OCI-M1 (cell line): ENCODE results near the gene MAU2.

Experiments
- DNase-seq: peaks from one replicate; lab custom pipeline; 2025; lab: John Stamatoyannopoulos, UW

Gene MAU2, protein sequence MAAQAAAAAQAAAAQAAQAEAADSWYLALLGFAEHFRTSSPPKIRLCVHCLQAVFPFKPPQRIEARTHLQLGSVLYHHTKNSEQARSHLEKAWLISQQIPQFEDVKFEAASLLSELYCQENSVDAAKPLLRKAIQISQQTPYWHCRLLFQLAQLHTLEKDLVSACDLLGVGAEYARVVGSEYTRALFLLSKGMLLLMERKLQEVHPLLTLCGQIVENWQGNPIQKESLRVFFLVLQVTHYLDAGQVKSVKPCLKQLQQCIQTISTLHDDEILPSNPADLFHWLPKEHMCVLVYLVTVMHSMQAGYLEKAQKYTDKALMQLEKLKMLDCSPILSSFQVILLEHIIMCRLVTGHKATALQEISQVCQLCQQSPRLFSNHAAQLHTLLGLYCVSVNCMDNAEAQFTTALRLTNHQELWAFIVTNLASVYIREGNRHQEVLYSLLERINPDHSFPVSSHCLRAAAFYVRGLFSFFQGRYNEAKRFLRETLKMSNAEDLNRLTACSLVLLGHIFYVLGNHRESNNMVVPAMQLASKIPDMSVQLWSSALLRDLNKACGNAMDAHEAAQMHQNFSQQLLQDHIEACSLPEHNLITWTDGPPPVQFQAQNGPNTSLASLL

DNA sequence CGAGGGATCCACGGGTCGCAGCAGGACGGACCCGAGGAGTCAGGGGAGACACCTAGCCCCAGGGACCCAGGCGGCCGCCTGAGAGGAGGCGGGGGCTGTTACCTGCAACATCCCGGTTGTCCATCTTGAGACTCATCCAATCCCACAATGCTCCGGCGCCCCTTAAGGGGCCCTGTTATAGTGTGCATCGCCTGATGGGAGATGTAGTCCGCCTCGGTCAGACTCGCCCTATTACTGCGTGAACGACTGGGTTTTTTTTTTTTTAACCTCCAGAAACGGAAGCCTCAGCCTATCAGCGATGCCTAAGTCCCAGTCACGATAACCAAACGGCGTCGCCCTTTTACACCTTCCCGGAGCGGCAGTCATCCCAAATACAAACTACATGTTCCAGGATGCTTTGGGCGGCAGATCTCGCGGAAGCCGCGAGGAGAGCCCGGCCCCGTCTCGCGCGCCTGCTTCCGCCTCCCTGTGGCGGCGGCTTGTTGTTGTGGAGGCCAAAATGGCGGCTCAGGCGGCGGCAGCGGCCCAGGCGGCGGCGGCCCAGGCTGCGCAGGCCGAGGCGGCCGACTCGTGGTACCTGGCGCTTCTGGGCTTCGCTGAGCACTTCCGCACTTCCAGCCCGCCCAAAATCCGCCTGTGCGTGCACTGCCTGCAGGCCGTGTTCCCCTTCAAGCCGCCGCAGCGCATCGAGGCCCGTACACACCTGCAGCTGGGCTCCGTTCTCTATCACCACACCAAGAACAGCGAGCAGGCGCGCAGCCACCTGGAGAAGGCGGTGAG lies at the start of gene MAU2, which contains the start of gene SUGP1:
Gene MAU2 (plus strand): TSS at position 469 of the 780 bp plus-strand sequence. CDS start 31 bp downstream, at position 500.
Gene SUGP1 (minus strand): TSS at position 149 of the 780 bp plus-strand sequence. CDS start 13 bp downstream, at position 136.
- peak; percentile 98 for DNase-seq

DNA sequence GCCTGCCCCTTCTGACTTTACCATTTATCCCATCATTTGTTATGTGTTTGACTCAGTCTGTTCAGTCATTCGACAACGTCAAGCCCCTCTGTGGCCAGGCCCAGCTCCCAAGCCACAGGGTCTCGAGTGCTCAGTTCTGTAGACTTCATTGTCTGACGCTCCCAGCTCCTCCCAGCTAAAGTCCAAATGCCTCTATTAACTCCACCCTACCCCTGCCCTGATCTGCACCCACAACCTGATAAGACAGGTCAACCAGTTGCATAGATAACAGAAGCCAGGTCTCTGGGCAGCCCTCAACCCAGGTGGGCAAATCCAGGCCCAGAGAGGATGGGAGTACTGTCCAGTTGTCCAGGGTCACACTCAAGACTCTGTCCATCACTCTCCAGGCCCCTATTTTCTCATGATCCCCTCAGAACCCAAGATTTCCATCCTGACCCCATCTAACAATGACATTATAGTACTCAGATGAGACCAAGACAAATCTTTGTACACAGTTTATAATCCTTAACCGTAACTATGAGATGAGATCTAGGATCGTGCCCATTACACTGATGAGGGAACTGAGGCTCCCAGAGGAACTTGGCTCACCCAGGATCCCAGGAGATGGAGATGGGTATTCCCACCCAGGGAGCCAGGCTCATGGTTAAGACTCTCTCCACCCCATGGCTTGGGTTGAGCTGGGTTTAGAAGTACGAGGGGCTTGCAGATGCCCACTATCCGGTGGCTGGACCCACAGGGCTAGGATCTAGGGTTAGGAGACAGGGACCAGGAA lies 48.6 kb upstream of the MAU2 start:
- no peak for DNase-seq

DNA sequence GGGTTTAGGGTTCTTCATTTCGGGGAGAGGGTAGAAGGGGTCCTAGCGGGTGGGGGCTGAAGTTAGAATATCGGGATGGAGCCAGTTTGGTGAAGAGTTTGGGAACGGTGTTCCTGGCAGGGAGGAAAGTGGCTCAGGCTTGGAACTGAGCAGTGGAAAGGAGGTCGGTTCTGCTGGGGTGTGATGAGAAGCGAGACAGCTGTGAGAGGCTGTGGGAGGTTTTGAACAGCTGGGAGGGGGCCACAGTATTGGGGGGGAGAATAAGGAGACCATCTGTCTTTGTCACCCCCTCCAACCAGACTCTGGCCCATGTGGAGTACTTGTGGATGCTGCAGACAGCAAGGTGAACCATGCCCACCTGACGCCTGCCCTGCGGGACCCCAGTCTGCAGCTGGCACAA lies 46.5 kb upstream of the MAU2 start:
- DNase-seq = no peak

DNA sequence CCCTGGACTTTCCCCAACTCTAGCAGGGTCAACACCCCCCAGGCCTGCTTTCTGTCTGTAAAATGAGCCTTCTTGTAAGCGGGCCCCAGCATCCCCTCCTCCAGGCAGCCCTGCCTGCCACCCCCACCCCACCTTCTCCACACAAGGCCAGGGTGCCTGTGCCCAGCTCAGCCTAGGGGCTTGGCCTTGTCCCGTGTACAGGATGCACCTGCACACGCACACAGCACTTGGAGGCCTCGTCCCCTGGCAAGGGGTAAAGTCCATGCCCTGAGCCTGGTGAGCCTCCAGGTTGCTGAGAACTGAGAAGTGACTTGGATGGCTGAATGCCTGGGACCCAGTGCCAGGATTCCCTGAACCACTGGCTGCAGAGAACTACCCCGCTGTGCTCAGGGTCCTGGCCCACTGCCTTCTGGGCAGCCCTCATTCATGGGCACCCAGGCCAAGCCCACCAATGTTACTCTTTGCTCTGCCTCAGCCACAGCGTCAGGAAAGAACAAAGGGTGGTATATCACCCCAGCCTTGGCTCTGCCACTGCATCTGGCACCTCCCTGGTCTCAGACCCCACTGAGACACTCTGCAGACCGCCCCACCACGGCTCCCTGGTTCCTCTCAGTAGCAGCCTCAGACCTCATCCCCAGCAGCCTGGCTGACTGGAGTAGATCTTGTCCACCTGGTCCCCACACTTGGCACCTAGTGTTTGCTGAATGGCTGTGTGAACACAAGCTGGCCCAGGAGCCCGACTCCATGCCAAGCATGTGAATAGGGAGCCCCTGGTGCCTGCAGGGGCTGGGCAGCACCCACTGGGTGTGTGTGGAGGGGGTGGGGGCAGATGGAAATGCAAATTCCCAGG lies 45.7 kb upstream of the MAU2 start:
- no peak for DNase-seq

DNA sequence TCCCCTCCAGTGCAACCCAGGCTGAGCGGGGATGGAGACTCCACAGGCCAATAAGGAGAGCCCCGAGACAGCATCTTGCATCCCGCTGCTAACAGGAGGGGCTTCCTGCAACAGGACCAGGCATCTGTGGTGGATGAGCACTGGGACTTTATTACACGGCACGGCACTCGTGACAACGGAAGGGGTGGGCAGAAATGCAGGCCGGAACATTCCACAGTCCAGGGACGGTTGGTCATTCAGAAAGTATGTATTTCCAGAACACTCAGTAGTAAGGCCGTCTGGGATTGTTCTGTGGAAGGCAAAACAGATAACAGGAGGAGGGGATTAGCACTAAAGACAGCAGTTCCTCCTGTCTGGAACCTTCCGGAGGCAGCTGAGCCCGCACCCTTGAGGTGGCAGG lies 44.2 kb upstream of the MAU2 start:
- DNase-seq = no peak

DNA sequence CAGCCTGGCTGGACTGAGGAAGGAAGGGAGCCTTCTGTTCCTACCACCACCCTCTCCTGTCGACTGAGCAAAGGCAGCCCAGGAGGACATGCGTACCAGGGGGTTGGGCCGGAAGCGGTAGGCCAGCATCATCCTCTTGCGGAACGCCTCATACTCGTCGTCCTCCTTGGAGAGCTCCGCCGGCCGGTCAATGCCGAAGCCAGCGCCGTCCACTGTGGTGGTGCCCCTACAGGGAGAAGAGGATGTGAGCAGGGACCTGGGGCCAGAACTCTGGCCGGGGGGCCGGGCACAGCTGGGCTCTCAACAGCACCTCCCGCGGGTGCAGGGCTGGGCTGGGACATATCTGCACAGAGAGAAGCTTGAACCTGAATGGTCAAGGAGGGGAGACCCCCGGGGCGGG lies 43.8 kb upstream of the MAU2 start:
- DNase-seq = no peak

DNA sequence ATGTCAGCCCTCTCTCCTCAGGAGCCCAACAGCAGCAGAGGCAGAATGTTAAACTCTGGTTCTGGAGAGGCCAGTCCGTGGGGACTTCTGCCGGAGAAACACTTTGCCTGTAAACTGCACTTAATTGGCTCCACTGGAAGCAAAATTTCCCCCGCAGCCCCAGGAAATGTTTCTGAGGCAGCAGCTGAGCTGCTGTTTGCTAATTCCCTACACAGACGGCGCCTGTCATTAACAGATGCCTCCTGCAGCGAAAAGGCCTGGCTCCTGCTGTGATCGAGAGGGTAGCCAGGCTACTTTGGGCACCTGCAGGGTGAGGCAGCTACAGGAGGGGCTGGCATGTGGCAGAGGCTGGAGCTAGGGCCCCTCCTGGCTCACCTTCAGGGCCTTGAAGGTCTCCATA lies 42.3 kb upstream of the MAU2 start:
- no peak for DNase-seq

DNA sequence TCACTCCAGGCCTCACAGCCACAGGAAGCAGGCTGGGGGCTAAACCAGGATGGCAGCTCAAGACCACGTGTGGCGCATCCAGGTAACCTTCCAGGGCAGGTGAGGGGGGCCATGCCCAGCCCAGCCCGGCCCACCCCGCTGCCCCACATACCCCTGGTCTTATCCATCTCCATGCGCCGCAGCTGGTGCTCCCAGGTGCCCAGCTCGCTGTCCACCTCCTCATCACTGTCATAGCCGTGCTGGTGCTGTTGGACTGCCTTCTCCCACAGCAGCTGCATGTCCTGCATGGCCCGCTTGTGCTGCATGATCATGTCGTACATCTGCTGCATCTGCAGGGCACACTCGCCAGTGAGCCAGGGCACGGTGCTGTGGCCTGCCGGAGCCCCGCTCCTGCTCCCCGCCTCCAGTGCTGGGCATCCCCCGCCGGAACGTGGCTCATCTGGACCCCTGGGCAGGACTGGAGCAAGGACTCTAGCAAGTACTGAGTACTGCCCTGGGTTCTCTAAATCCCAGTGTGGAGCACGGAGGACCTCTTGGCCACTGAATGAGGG lies 41.5 kb upstream of the MAU2 start:
- DNase-seq = no peak

DNA sequence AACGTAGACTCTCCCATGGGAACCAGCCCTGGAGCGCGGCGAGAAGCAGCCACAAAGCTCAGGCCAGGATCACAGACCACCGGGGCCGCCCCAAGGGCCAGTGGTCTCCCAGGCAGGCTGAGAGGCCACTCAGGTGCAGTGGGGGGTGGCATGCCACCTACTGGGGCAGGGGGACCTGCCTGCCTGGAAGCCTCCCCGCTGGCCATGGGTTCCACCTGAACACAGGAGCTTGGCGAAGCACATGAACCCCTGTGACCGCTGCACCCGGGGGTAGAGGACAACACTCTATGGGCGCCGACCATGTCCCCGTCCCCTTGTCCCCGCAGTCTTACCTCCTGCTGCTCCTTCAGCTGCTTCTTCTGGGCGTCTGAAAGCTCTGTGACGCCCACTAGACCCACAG lies 40.8 kb upstream of the MAU2 start:
- no peak for DNase-seq

DNA sequence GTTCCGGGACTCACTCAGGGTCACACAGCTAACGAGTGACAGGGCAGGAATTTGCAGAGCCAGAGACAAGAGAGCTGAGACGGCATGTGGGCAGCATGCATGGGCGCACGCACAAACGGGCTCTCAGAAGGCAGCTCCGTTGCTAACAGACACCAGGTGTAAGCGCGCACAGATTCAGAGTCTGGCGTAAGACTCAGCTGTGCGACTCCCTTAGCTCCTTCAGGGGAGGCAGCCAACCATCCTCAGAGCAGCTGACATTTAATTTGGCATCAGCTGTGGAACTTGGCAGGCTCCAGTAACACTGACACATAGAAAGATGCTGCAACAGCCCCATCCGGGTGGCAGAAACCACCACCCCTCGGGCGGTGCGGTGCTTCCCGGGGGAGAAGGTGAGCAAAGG lies 40.1 kb upstream of the MAU2 start:
- DNase-seq = no peak

DNA sequence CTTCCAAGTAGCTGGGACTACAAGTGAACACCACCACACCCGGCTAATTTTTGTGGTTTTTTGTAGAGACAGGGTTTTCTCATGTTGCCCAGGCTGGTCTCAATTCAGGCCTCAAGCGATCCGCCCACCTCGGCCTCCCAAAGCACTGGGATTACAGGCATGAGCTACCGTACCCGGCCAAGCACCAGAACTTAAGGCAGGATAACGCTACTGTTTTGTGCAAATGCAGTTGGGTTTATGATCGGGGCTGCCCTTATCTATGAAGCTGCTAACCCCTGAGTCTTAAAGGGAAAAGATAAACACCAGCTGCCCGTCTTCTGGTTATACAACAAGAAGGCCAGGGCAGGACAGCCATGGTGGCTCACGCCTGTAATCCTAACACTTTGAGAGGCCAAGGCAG lies 34.9 kb upstream of the MAU2 start:
- peak; percentile 34 for DNase-seq

DNA sequence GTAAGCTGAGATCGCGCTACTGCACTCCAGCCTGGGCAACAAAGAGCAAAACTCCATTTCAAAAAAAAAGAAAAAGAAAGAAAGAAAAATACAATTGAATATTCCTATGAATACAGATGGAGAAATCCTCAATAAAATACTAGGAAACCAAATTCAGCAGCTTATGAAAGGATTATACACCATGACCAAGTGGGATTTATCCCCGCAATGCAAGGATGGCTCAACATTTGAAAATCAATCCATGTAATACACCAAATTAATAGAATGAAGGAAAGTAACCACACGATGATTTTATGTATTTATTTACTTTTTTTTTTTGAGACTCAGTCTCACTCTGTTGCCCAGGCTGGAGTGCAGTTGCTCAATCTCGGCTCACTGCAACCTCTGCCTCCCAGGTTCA lies 28.0 kb upstream of the MAU2 start:
- no peak for DNase-seq

DNA sequence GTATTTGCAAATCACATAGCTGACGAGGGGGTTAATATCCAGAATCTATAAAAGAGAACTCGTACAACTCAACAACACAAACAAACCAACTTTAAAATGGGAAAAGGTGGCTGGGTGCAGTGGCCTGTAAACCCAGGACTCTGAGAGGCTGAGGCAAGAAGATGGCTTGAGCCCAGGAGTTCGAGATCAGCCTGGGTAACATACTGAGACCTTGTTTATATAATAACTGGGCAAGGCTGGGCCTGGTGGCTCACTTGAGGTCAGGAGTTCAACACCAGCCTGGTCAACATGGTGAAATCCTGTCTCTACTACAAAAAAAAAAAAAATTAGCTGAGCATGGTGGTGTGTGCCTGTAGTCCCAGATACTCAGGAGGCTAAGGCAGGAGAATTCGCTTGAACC lies 25.7 kb upstream of the MAU2 start:
- no peak for DNase-seq

DNA sequence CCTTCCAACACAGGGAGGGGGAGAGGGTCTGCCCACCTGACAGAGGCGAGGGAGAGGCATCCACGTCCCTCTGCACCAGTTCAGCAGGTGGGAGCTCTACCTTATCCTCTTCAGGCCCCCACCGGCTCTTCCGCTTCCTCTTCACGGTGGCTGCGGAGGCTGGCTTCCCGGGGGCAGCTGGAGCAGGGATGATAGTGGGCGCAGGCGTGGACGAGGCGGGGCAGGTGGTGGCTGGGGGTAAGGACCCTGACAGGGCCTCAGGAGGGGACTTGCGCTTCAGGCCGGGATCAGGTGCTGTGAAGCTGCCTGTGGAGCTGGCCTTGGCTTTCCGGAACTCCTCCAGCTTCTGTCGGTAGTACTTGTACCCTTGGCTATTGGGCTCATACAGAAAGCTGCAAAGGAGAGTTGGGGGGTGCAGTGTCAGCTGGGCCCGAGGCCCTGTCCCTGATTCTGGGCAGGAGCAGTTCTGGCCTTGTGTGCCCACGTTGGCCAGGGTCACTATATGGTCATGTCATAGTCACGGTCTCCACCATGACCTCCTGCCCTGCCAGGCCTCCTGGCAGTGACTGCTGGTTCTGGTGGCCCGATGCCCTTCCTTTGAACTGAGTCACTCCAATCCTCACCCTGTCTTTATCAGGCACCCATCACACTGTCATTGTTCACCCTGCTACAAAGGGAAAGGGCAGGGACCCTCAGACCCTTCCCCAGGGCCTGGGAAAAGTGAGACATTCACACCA lies 23.5 kb upstream of the MAU2 start:
- DNase-seq = no peak

DNA sequence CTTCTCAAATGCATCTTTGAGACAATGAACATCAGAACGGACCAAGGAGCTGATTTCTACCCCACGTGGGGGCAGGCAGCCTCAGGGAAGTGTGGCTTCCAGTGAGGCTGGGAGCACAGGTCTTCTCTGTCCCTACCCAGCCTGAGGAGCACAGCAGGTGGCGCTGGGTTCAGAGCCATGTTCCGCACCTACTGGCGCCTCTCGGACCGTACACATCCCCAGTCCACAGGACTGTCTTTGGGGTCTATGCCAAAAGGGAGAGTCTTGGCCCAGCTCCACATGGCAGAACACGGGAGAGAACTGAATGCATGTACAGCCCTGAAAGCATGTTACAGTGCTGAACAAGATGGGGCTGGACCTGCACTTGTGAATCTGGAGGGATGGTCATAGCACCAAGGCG lies 22.9 kb upstream of the MAU2 start:
- DNase-seq = no peak

DNA sequence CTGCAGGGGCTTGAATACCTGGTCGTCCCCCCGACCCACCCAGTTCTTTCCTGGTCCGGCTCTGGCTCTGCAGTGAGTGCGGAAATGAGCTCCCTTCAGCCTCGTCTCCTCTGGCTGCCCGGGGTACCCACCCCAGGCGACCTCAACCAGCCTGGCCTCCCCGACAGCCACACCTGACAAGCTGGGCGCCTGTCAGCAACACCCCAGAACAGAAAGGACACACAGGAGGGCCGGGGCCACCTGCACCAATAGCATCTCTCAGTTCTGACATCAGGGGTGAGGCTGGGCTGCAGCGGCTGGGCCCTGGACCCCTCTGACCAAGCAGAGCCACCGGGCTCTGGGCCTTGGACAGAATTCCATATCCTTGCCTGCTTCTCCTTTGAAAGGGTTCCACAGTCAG lies 20.0 kb upstream of the MAU2 start:
- no peak for DNase-seq

DNA sequence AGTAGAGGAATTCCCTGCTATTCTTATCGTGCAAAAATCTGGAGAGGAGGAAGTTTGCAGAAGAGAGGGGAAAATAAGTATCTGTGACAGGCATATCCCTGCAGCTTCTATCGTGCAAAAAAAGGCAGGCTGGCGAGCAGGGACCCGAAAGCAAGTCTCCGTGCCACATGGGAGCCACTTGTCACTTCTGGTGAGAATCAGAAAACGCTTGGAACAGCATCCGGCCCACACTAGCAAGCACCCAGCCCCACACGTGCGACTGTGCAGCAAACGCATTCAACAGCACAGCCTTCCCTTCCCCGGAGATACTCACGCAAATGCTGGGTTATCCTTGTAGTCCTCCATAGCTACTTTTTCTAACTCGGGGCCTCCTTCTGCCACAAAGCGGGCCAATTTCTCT lies 17.2 kb upstream of the MAU2 start:
- DNase-seq = no peak

DNA sequence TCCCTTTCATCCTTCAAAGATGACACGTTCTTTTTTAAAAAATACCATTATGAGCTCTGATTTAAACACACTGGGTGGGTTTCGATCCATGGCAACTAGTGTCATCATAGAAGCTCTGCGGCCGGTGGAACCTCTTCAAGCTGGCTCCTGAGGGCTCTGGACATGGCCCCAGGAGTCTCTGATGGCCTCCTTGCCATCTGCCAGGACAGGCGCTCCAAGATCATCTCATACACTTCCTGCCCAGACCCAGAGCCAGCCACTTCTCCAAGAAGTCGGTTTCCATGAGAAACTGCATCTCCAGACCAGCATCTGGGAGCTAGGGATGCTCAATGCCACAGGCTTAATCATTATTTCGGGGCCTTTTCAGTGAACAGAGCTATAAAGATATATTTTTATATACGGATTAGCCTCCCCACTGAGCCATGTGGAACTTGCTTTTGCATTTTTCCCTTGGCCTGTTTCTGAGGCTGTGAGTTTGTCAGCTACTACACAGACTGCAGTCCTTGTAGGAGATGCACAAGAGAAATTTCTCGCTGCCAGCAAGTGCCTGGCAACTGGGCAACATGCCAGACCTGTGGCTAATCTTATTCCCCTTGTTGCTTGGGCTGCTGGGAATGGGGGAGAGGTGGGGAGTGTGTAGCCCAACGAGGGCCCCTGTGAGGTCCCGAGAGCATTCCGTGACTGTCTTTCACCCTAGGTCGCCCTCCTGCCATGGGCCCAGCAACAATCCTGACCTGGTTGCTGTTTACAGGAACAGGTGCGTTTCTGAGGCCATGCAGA lies 16.3 kb upstream of the MAU2 start:
- DNase-seq = no peak

DNA sequence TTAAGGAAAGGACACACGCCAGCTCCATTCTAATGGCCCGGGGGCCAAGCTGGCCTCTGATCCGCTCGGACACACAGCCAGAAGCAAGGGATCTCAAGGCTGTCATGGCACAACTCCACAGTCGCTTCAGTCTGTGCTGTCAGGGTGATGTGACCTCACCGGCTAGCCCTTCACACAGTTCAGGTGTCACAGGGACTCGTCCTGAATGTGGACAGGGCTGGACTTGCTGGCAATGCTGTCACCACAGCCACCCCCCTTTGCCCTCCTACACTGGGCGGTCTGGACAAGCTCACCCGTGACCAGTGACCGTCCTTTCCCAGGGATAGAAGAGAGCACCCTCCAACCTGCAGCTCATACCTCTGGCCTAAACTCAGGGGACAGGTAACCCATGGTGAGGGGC lies 15.6 kb upstream of the MAU2 start:
- DNase-seq = no peak
